Ammon's horn (tissue), 1 donor: ENCODE measurements around the gene HLA-G.

Experiments used
- DNase-seq: peaks from one replicate; pipeline ENCODE4 v3.0.0-alpha.2; 2016; ENCODE audit warnings: low spot score

The HLA-G gene

GRCh38 chr6:29816030-29816429, 11.6 kb upstream of the HLA-G start:
- no peak for DNase-seq

DNA sequence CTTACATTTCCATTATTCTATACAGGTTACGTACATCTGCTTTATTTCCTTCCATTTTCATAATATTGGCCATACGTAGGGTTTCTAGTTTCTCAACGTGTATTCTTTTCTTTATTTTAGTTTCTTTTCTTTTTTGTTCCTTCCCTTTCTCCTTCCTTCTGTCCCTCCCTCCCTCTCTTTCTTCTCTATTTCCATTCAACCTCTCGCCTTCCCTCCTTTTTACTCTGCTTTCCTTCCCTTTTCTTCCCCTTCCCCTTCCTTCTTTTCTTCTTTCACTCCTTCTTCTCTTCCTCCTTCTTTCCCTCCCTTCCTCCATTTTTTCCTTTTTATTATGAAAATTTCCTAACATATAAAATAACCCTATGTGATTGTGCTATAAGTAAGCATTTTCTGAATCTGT, 8.7 kb upstream of the HLA-G start:
- DNase-seq: no peak

DNA sequence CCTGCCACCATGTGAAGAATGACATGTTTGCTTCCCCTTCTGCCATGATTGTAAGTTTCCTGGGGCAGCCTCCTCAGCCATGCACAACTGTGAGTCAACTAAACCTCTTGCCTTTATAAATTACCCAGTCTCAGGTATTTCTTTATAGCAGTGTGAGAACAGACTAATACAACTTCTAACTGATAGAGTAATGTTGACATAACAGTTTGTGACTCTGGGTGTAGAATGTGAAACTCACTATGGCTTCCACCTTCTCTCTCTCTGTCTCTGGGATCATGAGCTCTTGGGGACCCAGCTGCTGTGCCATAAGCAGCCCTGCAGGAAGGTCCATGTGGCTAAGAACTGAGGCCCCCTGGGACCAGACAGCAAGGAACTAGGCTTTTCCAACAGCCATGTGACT, 3.5 kb upstream of the HLA-G start:
- DNase-seq: no peak

DNA sequence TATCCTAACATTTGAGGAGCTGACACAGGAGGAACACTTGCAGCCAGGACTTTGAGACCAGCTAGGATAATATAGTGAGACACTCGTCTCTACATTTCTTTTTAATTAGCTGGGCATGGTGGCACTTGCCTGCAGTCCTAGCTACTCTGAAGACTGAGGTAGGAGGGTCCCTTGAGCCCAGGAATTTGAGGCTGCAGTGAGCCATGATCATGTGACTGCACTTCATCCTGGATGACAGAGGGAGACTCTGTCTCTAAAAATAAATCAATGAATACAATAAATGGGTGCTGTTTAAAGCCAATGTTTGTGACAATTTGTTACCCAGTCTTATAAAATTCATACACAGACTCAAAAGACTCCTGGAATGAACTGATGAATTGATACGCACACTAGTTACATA, 1.8 kb upstream of the HLA-G start:
- DNase-seq: no peak

DNA sequence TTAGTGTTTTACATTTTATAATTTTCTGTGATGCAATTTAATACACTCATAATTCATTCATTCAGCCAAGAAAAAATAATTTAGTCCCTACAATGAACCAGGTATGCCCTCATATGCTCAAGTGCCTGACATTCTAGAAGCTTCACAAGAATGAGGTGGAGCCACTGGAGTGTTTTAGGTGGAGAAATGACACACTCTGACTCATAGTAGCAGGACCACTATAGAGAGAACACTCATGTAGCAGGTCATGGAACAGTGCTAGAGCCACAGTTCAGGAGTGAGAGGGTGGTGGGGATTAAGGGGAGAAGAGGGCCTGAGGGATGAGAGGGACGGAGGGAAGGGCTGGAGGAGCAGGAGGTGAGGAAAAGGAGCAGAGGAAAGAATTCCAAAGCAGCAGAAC, 1.4 kb upstream of the HLA-G start:
- DNase-seq: no peak

DNA sequence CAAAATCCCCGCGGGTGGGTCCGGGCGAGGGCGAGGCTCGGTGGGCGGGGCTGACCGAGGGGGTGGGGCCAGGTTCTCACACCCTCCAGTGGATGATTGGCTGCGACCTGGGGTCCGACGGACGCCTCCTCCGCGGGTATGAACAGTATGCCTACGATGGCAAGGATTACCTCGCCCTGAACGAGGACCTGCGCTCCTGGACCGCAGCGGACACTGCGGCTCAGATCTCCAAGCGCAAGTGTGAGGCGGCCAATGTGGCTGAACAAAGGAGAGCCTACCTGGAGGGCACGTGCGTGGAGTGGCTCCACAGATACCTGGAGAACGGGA, 809 bp downstream of the HLA-G start:
- DNase-seq: no peak

DNA sequence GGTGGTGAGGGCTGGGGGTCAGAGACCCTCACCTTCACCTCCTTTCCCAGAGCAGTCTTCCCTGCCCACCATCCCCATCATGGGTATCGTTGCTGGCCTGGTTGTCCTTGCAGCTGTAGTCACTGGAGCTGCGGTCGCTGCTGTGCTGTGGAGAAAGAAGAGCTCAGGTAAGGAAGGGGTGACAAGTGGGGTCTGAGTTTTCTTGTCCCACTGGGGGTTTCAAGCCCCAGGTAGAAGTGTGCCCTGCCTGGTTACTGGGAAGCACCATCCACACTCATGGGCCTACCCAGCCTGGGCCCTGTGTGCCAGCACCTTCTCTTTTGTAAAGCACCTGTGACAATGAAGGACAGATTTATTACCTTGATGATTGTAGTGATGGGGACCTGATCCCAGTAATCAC, 2.1 kb downstream of the HLA-G start:
- no peak for DNase-seq

DNA sequence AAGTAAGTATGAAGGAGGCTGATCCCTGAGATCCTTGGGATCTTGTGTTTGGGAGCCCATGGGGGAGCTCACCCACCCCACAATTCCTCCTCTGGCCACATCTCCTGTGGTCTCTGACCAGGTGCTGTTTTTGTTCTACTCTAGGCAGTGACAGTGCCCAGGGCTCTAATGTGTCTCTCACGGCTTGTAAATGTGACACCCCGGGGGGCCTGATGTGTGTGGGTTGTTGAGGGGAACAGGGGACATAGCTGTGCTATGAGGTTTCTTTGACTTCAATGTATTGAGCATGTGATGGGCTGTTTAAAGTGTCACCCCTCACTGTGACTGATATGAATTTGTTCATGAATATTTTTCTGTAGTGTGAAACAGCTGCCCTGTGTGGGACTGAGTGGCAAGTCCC, 2.8 kb downstream of the HLA-G start:
- no peak for DNase-seq

DNA sequence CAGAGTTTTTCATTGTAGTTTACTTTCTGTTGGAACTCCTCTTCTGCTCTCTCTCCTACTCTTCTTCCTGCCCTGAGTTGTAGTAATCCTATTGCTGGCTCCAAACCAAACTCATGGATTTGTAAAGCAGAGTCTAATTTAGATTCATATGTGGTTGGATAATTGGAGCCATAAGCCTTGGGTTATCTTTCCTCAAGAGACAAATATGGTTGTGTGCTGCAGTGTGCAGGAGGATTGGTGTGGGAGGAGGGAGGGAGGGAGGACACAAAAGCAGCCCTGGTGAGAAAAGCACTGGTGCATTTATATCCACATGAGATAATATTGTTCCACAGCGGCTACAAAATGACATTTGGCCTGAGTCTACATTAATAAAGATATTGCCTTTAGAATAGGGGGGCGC, 4.2 kb downstream of the HLA-G start:
- DNase-seq: peak; percentile 8

- DNase-seq: peak; percentile 6
These were observed 7.2 kb downstream of the HLA-G start for GRCh38 chr6:29834564-29835436.

DNA sequence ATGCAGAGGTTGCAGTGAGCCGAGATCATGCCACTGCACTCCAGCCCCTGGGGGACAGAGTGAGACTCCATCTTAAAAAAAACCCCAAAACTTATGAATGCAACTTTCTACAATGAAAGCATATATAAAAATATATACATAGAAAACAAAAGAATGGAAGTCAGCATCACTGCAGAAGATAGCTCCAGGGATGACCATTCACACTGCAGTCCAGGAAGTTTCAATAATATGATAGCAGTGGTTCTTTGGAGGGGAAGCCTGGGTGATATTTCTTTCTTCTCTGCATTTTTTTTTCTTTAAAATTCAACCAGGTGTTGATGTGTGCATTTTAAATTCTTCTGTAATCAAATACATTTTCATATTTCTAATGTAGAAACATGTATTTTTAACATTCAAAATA, 12.3 kb downstream of the HLA-G start:
- no peak for DNase-seq

DNA sequence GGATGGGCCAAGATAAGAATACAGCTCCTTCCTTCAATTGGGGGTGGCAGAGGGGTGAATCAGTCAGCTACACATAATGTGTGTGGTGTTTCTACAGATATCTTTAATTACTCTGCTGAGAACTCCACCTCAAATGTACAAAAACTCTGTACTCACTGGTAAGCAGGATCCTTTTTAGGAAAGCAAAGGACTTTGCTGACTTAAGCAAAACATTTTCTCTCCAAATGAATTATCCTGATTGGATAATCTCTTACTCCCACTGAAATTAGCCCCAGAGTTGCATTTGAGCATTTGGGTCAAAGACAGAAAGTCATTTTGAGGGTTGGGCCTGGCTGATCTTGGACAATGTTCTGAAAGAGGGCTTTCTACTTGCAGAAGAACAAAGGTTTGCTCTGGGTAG, 13.4 kb downstream of the HLA-G start:
- no peak for DNase-seq

- DNase-seq: no peak
These were observed 17.9 kb downstream of the HLA-G start for GRCh38 chr6:29845405-29846006.

DNA sequence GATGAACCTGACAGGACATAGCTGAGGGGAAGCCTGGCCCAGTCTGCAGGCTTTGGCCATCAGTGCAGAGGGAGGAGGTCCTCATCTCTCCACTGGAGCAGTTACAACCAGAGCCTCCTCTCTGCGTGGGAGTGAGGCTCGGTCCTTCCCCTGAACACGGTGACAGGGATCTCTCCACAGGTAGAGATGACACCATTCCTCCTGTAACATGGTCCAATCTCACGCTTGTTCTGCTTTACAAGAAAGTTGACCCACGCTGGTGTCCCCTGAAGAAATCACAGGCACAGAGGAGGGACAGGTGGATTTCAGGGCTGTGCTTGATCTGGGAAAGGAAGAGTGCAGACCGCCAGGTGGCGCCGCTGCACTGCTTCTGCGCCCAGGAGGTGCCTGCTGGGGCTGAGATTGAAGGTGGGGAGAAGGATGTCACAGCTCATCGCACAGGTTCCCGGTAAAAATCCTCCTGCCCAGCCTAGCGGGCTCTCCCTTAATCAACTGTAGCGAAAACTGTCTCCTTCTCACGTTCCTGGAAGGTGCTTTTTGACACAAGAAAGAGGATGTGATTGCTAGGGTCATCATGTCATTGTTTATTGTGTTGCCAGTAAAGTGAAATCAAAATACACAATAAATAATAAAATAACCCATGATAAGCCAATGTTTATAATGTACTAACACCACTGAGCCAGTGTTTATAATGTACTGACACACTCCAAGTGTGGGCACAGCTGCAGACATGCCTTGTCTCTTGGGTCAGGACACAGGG, 20.4 kb downstream of the HLA-G start:
- peak; percentile 83 for DNase-seq

- no peak for DNase-seq
These were observed 22.5 kb downstream of the HLA-G start for GRCh38 chr6:29850011-29850553.

GRCh38 chr6:29851190-29851589, 23.6 kb downstream of the HLA-G start:
- no peak for DNase-seq

- no peak for DNase-seq
These were observed 25.6 kb downstream of the HLA-G start for GRCh38 chr6:29853245-29853644.

- DNase-seq: no peak
These were observed 30.4 kb downstream of the HLA-G start for GRCh38 chr6:29858006-29858405.

DNA sequence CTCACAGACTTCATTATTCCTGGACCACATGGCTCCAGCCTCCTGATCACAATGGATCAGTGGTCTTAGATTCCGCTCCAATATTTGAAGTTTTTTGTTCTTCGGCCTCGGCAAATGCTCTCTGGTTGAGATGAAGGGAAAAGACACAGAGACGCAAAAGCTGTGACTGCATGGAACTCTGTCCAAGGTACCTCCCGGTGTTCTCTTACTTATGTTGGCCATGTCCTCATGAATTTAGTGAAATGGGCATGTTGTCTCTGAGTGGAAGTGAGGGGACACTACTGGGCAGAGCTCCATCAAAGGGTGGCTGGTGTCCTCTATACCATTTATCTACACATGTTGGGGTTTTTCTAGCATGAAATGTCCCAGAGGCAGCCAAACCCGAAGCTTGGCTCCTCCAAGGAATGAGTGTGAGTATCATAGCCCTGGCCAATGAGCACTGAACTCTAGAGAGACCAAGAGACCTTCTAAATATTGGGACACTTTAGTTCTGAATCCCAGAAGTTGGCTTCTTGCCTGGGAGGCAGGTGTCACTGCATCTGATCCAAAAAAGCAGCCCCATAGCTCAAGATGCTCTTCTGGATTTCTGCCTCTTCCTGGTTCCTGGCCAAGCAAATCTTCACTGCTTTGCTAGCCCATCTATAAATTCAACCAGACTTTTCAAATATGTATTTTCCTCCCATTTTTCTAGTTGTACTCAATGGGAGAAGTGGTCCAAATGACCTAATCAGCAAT, 34.1 kb downstream of the HLA-G start:
- no peak for DNase-seq

DNA sequence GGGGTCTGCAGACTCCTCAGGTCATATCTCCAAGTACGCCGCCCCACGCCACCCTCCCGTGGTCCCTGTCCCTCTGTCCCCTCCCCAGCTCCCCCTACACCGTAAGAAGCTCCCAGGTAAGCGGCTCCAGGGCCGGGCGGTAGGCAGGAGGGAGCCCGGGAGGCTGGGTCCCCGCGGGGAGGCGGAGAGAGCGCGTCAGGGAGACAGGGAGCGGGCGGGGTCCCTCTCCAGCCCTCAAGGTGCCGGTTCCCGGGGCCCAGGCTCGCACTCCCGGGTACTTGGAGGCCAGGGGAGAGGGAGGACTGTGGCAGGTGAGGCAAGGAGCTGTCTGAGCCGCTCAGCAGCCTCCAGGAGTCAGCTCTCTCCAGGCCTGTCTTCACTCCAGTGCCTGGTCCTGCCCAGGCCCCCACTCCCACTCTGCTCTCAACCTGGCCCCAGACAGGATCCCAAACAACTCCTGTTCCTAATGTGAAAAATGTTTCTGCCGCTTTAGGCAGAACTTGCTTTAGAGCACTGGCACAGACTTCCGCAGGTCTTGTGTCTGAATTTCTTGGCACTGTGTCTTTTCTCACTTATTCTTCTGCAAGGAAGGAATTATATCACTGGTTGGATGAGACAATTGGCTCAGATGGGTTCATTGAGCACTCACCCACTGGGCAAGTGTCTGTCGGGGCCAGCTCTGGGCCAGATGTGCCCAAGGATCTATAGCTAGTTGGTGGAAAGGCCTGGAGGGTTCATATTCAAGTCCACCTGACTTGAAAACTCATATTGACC, 36.6 kb downstream of the HLA-G start:
- DNase-seq: no peak

GRCh38 chr6:29865631-29866030, 38.0 kb downstream of the HLA-G start:
- DNase-seq: no peak
